SU-DHL-6 (cell line): ENCODE measurements around the gene SENP3.

Experiments used
- CTCF ChIP-seq: fragments of 200-600 bp; sonication (generic); IDR thresholded peaks from one replicate; pipeline ENCODE4 v1.5.1; 2017; ENCODE audit warnings: antibody characterized with exemption, mild to moderate bottlenecking, low read length, moderate library complexity; ENCODE audit not compliant: insufficient read depth, poor library complexity, severe bottlenecking
- EZH2phosphoT487 ChIP-seq: fragments of 200-600 bp; sonication (generic), shearing (Covaris generic); conservative IDR thresholded peaks from 2 replicates; pipeline ENCODE4 v1.6.1; 2018; ENCODE audit warnings: mild to moderate bottlenecking, antibody characterized with exemption, low read length, moderate library complexity, mixed read lengths

- TF ChIP-seq CTCF = no peak
- no peak for TF ChIP-seq EZH2phosphoT487
Observed at GRCh38 chr17:7575959-7576358, 14.2 kb downstream of the SENP3 start.
